Kasumi-1 (cell line): Measurements from ENCODE around the gene ANKS1A.
"Not testable (repeated sequence)": the region's sequence is repeated elsewhere in the genome, so short reads cannot be mapped to it uniquely, and the experiment has no call there.

Experiments used
- DNase-seq, 2 experiments: peaks; one replicate each; lab custom pipeline; 2025; lab: John Stamatoyannopoulos, UW

Gene ANKS1A

GRCh38 chr6:35107761-35108160 lies 218.7 kb downstream of the ANKS1A start:
- not testable (repeated sequence) for DNase-seq

GRCh38 chr6:35108309-35108885 lies 219.3 kb downstream of the ANKS1A start:
- DNase-seq = no peak

GRCh38 chr6:35120746-35121145 lies 231.7 kb downstream of the ANKS1A start:
- no peak for DNase-seq

- no peak for DNase-seq
Observed at GRCh38 chr6:35124356-35124755, 235.3 kb downstream of the ANKS1A start.

- DNase-seq = no peak
Observed at GRCh38 chr6:35128042-35128441, 239.0 kb downstream of the ANKS1A start.

GRCh38 chr6:35128496-35128895 lies 239.4 kb downstream of the ANKS1A start:
- no peak for DNase-seq

- DNase-seq = no peak
Observed at GRCh38 chr6:35136185-35136584, 247.1 kb downstream of the ANKS1A start.

- not testable (repeated sequence) for DNase-seq
Observed at GRCh38 chr6:35138191-35138590, 249.1 kb downstream of the ANKS1A start.

GRCh38 chr6:35139470-35139869 lies 250.4 kb downstream of the ANKS1A start:
- DNase-seq = no peak

GRCh38 chr6:35139924-35140638 lies 251.0 kb downstream of the ANKS1A start:
- DNase-seq = peak; percentile 71 to 78

GRCh38 chr6:35140639-35141006 lies 251.6 kb downstream of the ANKS1A start:
- DNase-seq = no peak
